Testis (tissue), 3 donors: ENCODE results near the gene SSR4. TPM values are rescaled to one million over a fixed set of nuclear protein-coding genes. Genes with fewer than 3 reads are reported as not detected.

ENCODE experiments used
- DNase-seq: peaks from one replicate; pipeline ENCODE4 v3.0.0-alpha.2; 2019
- H3K27ac ChIP-seq, 2 donors: fragments of 200-600 bp; sonication (generic); one replicate each; pipeline ENCODE4 v1.5.1; 2019
- H3K27me3 ChIP-seq: fragments of 200-600 bp; sonication (generic); one replicate; pipeline ENCODE4 v1.5.1; 2019
- H3K36me3 ChIP-seq: fragments of 200-600 bp; sonication (generic); one replicate; pipeline ENCODE4 v1.5.1; 2017; ENCODE audit warnings: low read depth; ENCODE audit errors: missing control alignments
- H3K4me1 ChIP-seq: fragments of 200-600 bp; sonication (generic); one replicate; pipeline ENCODE4 v1.5.1; 2019
- H3K4me3 ChIP-seq, 2 donors: fragments of 200-600 bp; sonication (generic); one replicate each; pipeline ENCODE4 v1.5.1; 2017 to 2019
- H3K9me3 ChIP-seq: fragments of 200-600 bp; sonication (generic); one replicate; pipeline ENCODE4 v1.5.1; 2017
- CTCF ChIP-seq, 3 experiments: fragments of 450-650 bp in 2 of 3; fragments of 200-600 bp in 1 of 3; sonication (generic) in 1 of 3; IDR thresholded peaks; one replicate each; pipeline ENCODE4 v1.5.1; 2016 to 2019; ENCODE audit warnings: antibody characterized with exemption in 3 of 3, mild to moderate bottlenecking in 2 of 3, moderate library complexity in 1 of 3
- POLR2A ChIP-seq: fragments of 450-650 bp; IDR thresholded peaks from one replicate; pipeline ENCODE4 v1.6.1; 2017; ENCODE audit warnings: antibody characterized with exemption, mild to moderate bottlenecking, moderate library complexity
- WGBS, 2 donors: methylation state at CpG; one replicate each; pipeline ENCODE4 v1.1.5; 2018; 5-methylcytosine and 5-hydroxymethylcytosine counted together
- intact Hi-C: fragments of 100-400 bp; cut with DNase I; formaldehyde crosslinking; loops from one replicate; pipeline ENCODE4 v1.15.1; 2023; ENCODE audit warnings: low total_unique reads
- polyA plus RNA-seq: library from polyadenylated mRNA; stranded (reverse); fragments of 350-450 nt; fragmentation: Illumina TruSeq; extraction: RNeasy Lipid Tissue Mini Kit (QIAGEN cat#74804); gene quantifications from one replicate; pipeline ENCODE4 v1.2.3, GENCODE V29; 2014; ENCODE audit warnings: low read depth, low replicate concordance; ENCODE audit not compliant: insufficient read depth
- total RNA-seq, 2 donors: library from RNA; depleted of rRNA; stranded (reverse); fragments of >200 nt; gene quantifications; one replicate each; pipeline ENCODE4 v1.2.3, GENCODE V29; 2016

SSR4 gene
- total and polyA plus RNA-seq, 3 donors from 2014 or later: 246 to 294 (median 275) TPM

GRCh38 chrX:153776120-153776599 is 18.3 kb upstream of the SSR4 start:
- Histone ChIP-seq H3K36me3 (no peaks in the 10 kb centered on the region), H3K4me3 (no peak overlapping the region), H3K4me1 (no peaks in the 10 kb centered on the region), H3K27ac (no peak overlapping the region), H3K9me3 (no peaks in the 10 kb centered on the region), H3K27me3 (no peaks in the 10 kb centered on the region)
- TF ChIP-seq CTCF (IDR thresholded peaks at IDR 0.05) (no peak), POLR2A (no peak)
- no peak for DNase-seq
- WGBS, 2 donors: 69% methylated on average over 7 of the region's 20 CpGs; no CpG with 5 or more reads in 1 of the 2 donors
- intact Hi-C loops: no loop called here

GRCh38 chrX:153776611-153777045 is 17.8 kb upstream of the SSR4 start:
- Histone ChIP-seq H3K27me3 (no peaks in the 10 kb centered on the region), H3K9me3 (no peaks in the 10 kb centered on the region), H3K27ac (no peak overlapping the region), H3K36me3 (no peaks in the 10 kb centered on the region), H3K4me3 (no peak overlapping the region), H3K4me1 (no peaks in the 10 kb centered on the region)
- no peak for DNase-seq
- WGBS, 2 donors: 80% methylated on average over 3 of the region's 22 CpGs; no CpG with 5 or more reads in 1 of the 2 donors
- TF ChIP-seq POLR2A (no peak), CTCF (IDR thresholded peaks at IDR 0.05) (no peak)
- intact Hi-C loops: no loop called here

- no peaks in the 10 kb centered on the region for H3K27me3 ChIP-seq
- no peaks in the 10 kb centered on the region for H3K4me1 ChIP-seq
- no peak for DNase-seq
- H3K9me3 ChIP-seq: no peaks in the 10 kb centered on the region
- TF ChIP-seq CTCF (IDR thresholded peaks at IDR 0.05): no peak
- no peak for TF ChIP-seq POLR2A
- intact Hi-C loops: no loop called here
- no peak overlapping the region for H3K27ac ChIP-seq
- no peak overlapping the region for H3K4me3 ChIP-seq
- no peaks in the 10 kb centered on the region for H3K36me3 ChIP-seq
- WGBS, 2 donors: 94% methylated on average over 18 of the region's 34 CpGs; no CpG with 5 or more reads in 1 of the 2 donors
These were observed 17.0 kb upstream of the SSR4 start for GRCh38 chrX:153777261-153778090.

GRCh38 chrX:153778181-153778580 is 16.3 kb upstream of the SSR4 start:
- 50 to 73% methylated on average over 2 to 17 of the region's 17 CpGs for WGBS, 2 donors
- H3K4me1 ChIP-seq: no peaks in the 10 kb centered on the region
- DNase-seq: no peak
- TF ChIP-seq CTCF (IDR thresholded peaks at IDR 0.05): no peak
- TF ChIP-seq POLR2A: no peak
- intact Hi-C loops: no loop called here
- no peak overlapping the region for H3K4me3 ChIP-seq
- no peaks in the 10 kb centered on the region for H3K27me3 ChIP-seq
- H3K27ac ChIP-seq: no peak overlapping the region
- H3K36me3 ChIP-seq: no peaks in the 10 kb centered on the region
- H3K9me3 ChIP-seq: no peaks in the 10 kb centered on the region
